Prostate gland (tissue), 2 donors: ENCODE data around the gene TMEM219.

ENCODE experiments used
- POLR2AphosphoS5 ChIP-seq: sonication (generic); formaldehyde crosslinking; IDR thresholded peaks from one replicate; pipeline ENCODE4 v1.6.1; 2017; ENCODE audit warnings: antibody characterized with exemption
- TF ChIP-seq, protein P1 (sequence below), 4 experiments: fragments of 200-600 bp in 2 of 4; fragments of 450-650 bp in 2 of 4; sonication (generic) in 2 of 4; IDR thresholded peaks; 1 replicate in 3 of 4; 2 replicates in 1 of 4; pipeline ENCODE4 v1.5.1; 2016 to 2019; ENCODE audit warnings: antibody characterized with exemption in 4 of 4, mild to moderate bottlenecking in 2 of 4, moderate library complexity in 2 of 4

DNA sequence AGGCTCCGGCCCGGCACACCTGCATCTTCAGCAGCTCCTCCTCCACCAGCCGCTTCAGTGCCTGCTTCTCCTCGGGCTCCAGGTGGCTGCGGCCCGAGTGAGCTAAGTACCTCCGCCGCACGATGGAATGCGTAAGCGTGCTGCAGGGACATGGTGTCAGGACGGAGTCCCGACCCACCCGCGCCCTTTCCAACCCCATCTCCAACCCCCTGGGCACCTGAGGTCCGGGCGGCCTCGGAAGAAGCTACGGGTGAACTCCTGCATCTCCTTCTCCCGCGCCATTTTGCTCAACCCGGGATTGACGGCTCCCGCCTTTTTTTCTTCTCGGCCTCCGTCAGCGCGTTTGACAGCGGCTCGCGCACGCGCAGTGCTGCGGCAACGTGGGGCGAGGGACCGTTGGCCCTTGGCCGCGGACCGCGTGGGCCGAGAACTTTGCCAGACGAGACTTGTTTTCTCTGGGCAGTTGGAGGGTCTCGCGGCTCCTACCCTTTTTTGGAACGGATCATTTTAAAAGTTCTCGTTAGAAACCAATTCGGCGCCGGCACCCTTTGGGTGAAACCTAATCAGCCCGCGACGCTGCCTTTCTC is 33.5 kb downstream of the TMEM219 start, which contains the start of gene HIRIP3:
- TF ChIP-seq POLR2AphosphoS5, result peak; percentile 75
- TF ChIP-seq, protein P1, sequence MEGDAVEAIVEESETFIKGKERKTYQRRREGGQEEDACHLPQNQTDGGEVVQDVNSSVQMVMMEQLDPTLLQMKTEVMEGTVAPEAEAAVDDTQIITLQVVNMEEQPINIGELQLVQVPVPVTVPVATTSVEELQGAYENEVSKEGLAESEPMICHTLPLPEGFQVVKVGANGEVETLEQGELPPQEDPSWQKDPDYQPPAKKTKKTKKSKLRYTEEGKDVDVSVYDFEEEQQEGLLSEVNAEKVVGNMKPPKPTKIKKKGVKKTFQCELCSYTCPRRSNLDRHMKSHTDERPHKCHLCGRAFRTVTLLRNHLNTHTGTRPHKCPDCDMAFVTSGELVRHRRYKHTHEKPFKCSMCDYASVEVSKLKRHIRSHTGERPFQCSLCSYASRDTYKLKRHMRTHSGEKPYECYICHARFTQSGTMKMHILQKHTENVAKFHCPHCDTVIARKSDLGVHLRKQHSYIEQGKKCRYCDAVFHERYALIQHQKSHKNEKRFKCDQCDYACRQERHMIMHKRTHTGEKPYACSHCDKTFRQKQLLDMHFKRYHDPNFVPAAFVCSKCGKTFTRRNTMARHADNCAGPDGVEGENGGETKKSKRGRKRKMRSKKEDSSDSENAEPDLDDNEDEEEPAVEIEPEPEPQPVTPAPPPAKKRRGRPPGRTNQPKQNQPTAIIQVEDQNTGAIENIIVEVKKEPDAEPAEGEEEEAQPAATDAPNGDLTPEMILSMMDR (IDR thresholded peaks at IDR 0.05), result no peak
